ENCODE measurements around the gene TNS3.
"Not testable (repeated sequence)": the region's sequence is repeated elsewhere in the genome, so short reads cannot be mapped to it uniquely, and the experiment has no call there.

TNS3 gene

DNA sequence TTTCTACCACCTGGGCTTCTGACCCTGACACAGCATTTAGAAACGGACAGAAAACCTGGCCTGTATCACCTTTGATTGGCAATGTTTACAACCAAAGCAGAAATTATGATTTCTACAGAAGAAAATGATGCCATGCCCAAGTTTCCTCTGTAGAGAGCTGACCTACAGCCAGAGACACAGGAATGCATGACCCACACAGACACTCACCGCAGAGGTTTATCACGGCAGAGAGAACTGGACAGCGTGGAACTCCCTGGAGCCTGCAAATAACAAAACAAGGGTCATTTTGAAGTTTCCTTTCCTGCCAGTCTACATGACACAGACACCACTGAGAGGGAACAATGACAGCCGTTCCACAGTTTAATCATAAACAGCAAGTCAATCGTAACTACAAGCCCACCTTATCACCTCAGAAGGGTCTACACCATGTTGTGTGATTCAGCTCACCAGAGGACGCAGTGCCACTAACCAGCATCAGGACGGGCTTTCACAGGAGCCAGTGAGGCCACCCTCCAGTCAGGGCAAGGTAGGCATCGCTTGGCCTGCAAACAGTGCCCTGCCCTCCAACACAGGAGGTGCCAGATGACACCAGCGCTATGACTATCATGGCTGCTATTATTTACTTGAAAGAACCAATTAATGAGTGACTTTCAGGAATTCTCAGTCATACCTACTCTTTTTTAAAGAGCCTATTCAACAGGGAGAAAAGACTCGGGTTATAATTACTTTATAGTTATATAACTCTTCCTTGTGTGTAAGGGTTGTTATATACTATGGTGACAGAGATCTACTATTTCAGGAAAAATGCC lies 139.9 kb downstream of the TNS3 start:
- TF ChIP-seq CTCF (IDR thresholded peaks at IDR 0.05; ENCODE audit: insufficient read depth, missing control alignments) = no peak
- no peak for DNase-seq (ENCODE audit: insufficient read length, low spot score)

DNA sequence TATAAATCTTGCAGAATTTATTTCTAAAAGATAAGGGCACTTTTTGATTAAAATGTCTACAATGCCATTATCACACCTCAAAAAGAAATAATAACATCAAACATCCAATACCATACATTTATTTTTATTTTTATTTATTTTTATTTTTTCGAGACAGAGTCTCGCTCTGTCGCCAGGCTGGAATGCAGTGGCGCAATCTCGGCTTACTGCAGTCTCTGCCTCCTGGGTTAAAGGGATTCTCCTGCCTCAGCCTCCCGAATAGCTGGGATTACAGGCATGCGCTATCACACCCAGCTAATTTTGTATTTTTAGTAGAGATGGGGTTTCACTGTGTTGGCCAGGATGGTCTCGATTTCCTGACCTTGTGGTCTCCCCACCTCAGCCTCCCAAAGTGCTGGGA lies 140.9 kb downstream of the TNS3 start:
- FAIRE-seq; DNase-seq (ENCODE audit: insufficient read length, low spot score): not testable (repeated sequence)

More for the DNA sequence above, 139.9 kb downstream of the TNS3 start:
- no peak for FAIRE-seq

GRCh38 chr7:47440320-47440719 lies 141.6 kb downstream of the TNS3 start:
- FAIRE-seq = no peak
- no peak for TF ChIP-seq CTCF (IDR thresholded peaks at IDR 0.05; ENCODE audit: insufficient read depth, missing control alignments)
- DNase-seq (ENCODE audit: insufficient read length, low spot score) = no peak

- FAIRE-seq = no peak
These were observed 142.7 kb downstream of the TNS3 start for GRCh38 chr7:47439181-47439667.

DNA sequence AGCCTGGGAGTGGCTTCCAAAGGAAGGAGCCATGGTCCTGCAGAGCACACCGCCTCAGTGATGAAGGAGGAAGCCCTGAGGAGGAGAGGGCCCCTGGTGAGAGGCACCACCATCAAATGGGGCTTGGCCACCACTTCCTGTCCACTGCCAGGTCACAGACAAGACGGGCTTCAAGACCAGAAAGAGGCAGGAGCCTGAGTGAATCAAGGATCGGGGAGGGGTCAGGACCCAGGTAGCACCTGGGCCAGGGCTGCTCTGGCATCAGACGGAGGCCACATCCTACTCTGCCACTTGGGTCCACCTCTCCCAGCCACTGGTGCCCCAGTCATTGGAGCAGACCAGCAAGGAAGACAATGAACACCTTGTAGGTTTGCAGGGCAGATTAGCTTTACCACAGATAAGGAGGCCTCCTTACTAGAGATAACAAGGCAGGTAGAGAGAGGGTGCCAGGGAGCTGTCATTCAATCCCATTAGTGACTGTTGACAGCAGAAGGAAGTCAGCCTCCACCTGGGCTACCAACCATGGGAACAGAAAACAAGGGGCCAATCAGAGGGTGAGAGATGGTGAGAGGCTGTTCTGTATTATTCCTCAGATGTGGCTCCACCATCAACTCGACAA lies 143.4 kb downstream of the TNS3 start:
- FAIRE-seq = no peak

More at GRCh38 chr7:47439181-47439667, 142.7 kb downstream of the TNS3 start:
- no peak for TF ChIP-seq CTCF (IDR thresholded peaks at IDR 0.05; ENCODE audit: insufficient read depth, missing control alignments)
- no peak for DNase-seq (ENCODE audit: insufficient read length, low spot score)

DNA sequence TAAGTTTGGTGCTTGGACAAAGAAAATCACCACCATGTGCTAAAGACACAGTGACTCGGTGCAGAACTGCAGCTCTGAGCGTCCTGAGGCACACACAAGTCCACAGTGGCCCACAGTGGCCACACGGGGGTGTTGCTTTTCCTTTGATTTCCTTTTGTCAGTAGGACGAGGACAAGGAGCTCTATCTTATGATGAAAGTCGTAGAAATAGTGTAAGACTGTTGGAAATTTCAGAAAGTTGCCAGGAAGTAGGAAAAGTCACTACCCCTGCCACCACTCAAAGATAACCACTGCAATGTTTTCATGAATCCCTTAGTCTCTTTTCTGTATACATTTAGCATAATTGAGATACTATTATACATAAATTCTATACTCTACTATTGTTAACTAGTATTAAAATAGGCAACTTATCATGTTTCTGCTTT lies 146.0 kb downstream of the TNS3 start:
- peak; percentile 4 for TF ChIP-seq CTCF (IDR thresholded peaks at IDR 0.05; ENCODE audit: insufficient read depth, missing control alignments)
- DNase-seq (ENCODE audit: insufficient read length, low spot score) = no peak
- FAIRE-seq = no peak

More for the DNA sequence above, 143.4 kb downstream of the TNS3 start:
- no peak for DNase-seq (ENCODE audit: insufficient read length, low spot score)
- no peak for TF ChIP-seq CTCF (IDR thresholded peaks at IDR 0.05; ENCODE audit: insufficient read depth, missing control alignments)

GRCh38 chr7:47433564-47433895 lies 148.4 kb downstream of the TNS3 start:
- no peak for TF ChIP-seq CTCF (IDR thresholded peaks at IDR 0.05; ENCODE audit: insufficient read depth, missing control alignments)
- FAIRE-seq (no peak), DNase-seq (ENCODE audit: insufficient read length, low spot score) (no peak)

Data from D721Med (cell line).